GM15510 (cell line): ENCODE results near the gene LDLRAD2.

Source experiments
- POLR2A ChIP-seq: IDR thresholded peaks from 3 replicates; pipeline ENCODE4 v1.6.1; 2011; ENCODE audit warnings: borderline replicate concordance; ENCODE audit not compliant: insufficient read length; ENCODE audit errors: extremely low read depth

Gene LDLRAD2

DNA sequence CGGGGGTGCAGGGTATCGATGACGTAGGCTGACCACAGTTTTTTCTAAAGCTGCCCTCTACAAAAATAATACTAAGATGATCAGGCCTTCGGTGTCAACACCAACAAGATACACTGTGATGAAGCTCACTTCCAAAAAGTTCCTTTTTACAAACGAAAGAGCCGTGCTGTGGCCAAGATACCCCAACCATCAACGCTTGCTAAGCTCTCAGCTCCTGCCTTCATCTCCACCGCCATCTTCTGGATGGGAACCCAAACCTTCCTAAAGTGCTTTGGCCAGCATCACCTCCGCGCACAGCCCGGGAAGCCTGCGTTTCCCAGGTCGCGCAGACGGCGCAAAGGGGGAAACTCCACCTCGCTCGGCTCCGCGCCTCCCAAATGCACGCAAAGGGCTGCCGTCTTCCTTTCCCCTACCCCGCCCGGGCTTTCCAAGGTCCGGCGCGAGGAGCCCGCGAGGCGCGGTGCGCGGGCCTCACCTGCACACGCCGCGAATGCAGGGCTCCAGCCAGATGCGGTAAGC lies 29.7 kb upstream of the LDLRAD2 start:
- TF ChIP-seq POLR2A: no peak

DNA sequence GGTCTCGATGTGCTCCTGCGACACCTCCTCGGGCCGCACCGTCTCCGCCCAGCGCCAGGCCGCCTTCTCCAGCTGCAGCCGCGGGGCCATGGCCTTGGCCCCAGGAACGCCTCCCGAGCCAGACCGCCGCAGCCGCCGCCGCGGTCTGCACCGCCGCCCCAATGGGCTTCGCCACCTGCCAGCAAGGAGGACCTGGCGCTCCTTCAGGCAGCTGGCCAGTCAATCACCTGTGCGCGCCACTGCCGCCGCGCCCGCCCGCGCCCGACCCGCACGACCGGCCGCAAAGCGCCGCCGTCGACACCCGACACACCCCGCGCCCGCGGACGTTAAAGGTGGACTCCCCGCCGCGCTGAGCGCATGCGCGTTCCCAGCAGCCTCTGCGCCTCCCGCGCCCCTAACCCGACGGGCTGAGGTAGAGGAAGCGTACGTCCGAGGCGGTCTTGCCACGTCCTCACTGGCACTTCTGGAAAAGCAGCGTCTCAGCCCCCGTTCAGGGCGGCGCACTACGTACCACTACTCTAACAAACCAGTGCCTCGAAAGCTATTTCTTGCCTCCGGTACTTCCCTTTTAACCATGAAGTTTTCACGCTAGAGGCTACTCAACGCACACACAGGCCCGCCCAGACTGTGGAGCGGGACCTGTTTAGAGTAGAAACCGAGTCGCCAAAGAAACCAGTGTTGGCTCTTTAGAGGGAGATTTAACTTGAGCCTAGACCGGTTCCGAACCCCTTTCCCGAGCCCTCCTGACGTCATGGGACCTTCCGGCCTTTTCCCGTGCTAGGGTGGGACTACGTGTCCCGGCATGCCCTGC lies 29.0 kb upstream of the LDLRAD2 start, which contains the start of gene USP48:
Gene USP48, minus strand, starts transcription at position 282 of the 811 bp plus-strand sequence. Its CDS starts 192 bp downstream, at position 90.
- peak; percentile 98 for TF ChIP-seq POLR2A

DNA sequence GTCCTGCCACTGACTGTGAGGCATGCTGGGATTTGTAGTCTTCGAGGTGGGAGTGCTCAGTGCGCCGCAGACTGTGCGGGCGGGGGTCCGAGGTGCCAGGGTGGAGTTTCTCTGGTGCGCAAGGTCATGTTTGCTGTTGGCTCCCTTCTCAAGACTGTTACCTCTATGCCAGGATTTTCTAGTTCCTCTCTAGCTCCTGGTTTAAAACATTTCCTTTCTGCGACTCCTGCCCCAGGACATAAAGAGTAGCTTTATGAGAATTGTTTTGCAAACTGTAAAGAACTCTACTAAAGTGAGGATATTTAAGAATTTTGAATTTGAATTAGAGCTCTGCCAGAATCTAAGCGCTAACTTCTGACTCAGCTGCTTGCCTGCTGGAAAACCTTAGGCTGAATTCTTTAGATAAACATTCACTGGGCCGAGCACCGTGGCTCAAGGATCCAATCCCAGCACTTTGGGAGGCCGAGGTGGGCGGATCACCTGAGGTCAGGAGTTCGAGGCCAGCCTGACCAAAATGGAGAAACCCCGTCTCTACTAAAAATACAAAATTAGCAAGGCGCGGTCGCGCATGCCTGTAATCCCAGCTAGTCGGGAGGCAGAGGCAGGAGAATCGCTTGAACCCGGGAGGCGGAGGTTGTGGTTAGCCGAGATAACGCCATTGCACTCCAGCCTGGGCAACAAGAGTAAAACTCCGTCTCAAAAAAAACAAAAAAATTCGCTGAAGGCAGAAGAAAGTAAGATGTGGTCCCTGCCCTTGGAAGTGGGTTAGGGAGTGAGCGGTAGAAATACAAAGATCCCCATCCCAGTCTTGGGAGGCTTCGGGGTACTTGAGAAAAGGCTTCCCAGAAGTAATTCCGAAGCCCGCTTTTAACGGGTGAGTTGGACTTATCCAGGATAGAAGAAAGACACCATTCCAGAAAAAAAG lies 28.1 kb upstream of the LDLRAD2 start:
- TF ChIP-seq POLR2A: no peak

DNA sequence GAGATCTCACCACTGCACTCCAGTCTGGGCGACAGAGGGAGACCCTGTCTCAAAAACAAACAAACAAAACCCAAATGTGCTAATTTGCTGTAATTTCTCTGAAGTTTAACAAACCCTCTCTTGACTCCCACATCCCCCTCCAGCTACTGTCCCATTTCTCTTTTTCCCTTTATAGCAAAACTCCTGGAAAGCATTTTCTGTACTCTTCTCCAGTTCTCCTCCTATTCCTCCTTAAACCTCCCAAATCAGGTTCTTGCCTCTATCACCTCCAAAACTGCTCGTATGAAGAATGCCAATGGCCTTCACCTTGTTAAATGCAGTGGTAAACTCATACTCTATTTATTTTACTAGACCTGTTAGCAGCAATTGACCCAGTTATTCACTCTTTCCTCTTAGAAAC lies 25.4 kb upstream of the LDLRAD2 start:
- TF ChIP-seq POLR2A: no peak

DNA sequence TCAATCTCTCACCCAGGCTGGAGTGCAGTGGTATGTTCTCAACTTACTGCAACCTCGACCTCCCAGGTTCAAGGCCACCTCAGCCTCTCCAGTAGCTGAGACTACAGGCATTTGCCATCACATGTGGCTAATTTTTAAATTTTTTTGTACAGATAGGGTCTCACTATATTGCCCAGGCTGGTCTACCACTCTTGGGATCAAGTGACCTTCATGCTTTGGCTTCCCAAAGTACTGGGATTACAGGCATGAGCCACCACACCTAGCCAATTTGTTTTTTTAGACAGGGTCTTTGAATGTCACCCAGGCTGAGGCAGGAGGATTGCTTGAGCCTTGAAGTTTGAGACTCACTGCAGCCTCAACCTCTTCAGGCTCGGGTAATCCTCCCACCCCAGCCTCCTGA lies 19.0 kb upstream of the LDLRAD2 start:
- TF ChIP-seq POLR2A: no peak

DNA sequence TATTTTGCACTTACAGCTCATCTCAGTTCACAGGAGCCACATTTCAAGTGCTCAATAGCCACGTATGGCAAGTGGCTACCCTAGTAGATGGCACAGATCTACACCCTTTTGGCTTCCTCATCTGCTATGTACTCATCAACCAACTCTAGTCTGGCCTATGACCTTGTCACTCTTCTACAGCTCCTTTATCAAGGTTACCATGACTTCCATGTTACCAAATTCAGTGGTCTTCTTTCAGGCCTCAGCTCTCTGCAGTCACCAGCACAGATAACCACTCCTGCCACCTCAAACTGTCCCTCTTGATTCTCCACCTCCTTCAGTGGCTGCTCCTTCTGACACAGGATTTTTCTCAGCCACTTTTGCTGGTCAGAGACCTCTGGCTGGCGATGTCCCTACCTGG lies 17.4 kb upstream of the LDLRAD2 start:
- no peak for TF ChIP-seq POLR2A

GRCh38 chr1:21795075-21795474 lies 17.0 kb upstream of the LDLRAD2 start:
- no peak for TF ChIP-seq POLR2A

GRCh38 chr1:21799730-21800129 lies 12.3 kb upstream of the LDLRAD2 start:
- no peak for TF ChIP-seq POLR2A

DNA sequence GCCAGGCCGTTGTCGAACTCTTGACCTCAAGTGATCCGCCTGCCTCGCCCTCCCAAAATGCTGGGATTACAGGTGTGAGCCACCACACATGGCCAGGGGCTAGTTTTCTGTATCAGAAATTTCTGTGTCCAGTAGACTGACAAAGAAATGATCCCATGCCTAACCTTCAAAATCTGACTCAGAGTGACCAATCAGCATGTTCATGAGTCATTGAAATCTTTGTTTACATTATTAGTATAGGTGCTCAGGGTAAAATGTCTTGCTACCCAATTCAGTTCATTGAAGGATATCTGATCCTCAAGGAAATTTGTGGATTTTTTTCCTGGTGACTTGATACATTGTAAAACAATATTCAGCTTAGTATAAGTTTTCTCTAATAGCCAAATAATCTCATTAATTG lies 11.0 kb upstream of the LDLRAD2 start:
- TF ChIP-seq POLR2A: no peak

GRCh38 chr1:21804536-21804935 lies 7.5 kb upstream of the LDLRAD2 start:
- no peak for TF ChIP-seq POLR2A

DNA sequence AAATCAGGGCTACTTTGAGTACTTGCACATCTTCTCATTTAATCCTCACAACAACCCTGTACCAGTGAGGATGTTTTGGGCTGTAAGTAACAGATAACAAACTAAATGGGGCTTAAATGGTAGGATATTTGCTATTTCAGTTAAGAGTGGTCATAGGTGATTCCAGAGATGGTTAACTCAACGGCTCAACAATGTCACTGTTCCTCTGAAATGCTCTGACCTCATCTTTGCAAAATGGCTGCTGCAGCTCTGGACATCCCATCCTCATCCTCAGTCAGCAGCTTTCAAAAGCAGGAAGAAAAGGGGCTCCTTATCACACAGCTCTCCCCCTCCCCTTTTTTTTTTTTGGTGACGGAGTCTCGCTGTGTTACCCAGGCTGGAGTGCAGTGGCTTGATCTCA lies 1.5 kb downstream of the LDLRAD2 start:
- no peak for TF ChIP-seq POLR2A

DNA sequence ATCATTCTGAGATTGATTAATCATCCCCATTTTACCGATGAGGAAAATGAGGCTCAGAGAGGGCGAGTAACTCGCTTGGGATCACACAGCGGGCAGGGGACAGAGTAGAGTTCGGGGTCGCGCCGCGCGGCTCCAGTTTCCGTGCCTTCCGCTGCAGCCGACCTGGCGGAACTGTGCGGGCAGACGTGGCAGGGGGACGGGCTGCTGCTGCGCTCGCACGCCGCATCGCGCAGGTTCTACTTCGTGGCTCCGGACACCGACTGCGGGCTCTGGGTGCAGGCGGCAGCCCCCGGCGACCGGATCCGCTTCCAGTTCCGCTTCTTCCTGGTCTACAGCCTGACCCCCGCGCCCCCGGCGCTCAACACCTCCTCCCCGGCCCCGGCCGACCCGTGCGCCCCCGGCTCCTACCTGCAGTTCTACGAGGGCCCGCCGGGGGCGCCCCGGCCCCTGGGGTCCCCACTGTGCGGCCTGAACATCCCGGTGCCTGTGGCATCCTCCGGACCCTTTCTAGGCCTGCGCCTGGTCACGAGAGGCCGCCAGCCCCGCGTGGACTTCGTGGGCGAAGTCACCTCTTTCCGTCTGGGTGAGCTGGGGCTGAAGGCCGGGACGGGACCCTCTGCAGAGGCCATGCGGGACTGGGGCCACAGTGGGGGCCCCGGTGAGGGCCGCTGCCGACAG lies 2.3 kb downstream of the LDLRAD2 start:
- no peak for TF ChIP-seq POLR2A

DNA sequence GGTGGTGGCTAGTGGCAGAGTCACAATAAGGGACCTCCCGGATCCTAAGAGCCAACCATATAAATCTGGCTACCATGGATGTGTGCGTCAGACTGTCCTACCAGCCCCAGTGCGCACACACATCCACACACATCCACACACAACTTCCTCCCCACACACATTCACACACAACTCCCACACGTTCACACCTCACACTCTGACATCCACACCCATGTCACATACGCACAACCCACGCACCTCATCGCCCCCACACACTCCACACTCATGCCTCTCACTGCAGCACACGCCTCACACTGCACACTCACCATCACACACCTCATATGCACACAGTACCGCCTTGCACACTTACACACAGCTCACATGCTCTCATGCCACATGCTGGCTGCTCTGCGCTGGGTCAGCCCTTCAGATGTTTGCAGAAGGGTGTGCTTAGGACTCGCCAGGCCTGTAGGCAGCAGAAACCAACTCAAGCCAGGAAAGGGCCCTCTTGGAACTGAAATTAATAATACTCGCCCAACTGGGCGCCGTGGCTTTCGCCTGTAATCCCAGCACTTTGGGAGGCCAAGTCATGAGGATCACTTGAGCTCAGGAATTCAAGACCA lies 3.0 kb downstream of the LDLRAD2 start:
- no peak for TF ChIP-seq POLR2A

DNA sequence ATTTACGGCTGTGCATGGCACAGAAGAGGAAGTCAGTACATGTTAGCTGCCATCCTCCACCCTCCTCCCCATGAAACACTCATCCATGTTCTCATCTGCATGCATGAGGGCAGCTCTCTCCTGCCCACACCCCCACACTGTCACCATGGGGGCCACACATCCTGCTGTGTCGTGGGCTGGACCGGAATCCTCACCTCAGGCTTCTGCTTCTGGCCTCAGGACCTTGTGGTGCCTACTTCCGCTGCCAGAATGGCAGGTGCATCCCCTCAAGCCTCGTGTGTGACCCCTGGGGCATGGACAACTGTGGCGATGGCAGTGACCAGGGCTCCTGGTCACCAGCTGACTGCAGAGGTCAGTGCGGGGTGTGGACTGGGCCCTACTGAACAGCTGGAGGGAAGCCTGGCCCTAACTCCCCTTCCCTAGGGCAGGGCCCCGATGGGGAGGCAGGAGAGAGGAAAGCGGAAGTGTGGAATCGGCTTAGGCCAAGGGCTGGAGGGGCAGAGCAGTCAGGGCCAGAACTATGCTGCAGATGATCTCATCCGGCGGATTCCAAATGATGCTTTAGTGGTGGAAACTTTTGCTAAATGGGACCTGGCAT lies 3.8 kb downstream of the LDLRAD2 start:
- TF ChIP-seq POLR2A: no peak
